HEK293 (cell line): ENCODE results near the gene C12orf57.
A peak's percentile ranks its signal among the peaks of the same experiment; 100 is the strongest.

ENCODE experiments used
- ATF2 ChIP-seq: fragments of 450-650 bp; formaldehyde crosslinking; IDR thresholded peaks from 2 replicates; pipeline ENCODE4 v1.5.1; 2016; ENCODE audit warnings: missing biosample characterization, missing genetic modification characterization, low read depth
- GLI4 ChIP-seq: fragments of 450-650 bp; formaldehyde crosslinking; IDR thresholded peaks from 2 replicates; pipeline ENCODE4 v1.5.1; 2016; ENCODE audit warnings: missing biosample characterization, missing genetic modification characterization
- GLIS2 ChIP-seq: fragments of 450-650 bp; formaldehyde crosslinking; IDR thresholded peaks from 2 replicates; pipeline ENCODE4 v1.5.1; 2016; ENCODE audit warnings: missing biosample characterization, missing genetic modification characterization
- HOXC10 ChIP-seq: sonication (generic); formaldehyde crosslinking; IDR thresholded peaks from 2 replicates; pipeline ENCODE4 v1.8.1; 2023; ENCODE audit warnings: mild to moderate bottlenecking, missing genetic modification reagents
- PRDM4 ChIP-seq: fragments of 450-650 bp; formaldehyde crosslinking; IDR thresholded peaks from 2 replicates; pipeline ENCODE4 v1.5.1; 2017; ENCODE audit warnings: missing biosample characterization, missing genetic modification characterization
- REPIN1 ChIP-seq: fragments of 450-650 bp; formaldehyde crosslinking; IDR thresholded peaks from 2 replicates; pipeline ENCODE4 v1.5.1; 2017; ENCODE audit warnings: missing biosample characterization, missing genetic modification characterization, low read depth
- SCRT2 ChIP-seq: fragments of 450-650 bp; formaldehyde crosslinking; IDR thresholded peaks from 2 replicates; pipeline ENCODE4 v1.5.1; 2016; ENCODE audit warnings: missing biosample characterization, missing genetic modification characterization
- ZBTB11 ChIP-seq: fragments of 450-650 bp; formaldehyde crosslinking; conservative IDR thresholded peaks from 2 replicates; pipeline ENCODE4 v1.5.1; 2016; ENCODE audit warnings: low read depth, missing biosample characterization, missing genetic modification characterization
- ZBTB8A ChIP-seq: fragments of 450-650 bp; formaldehyde crosslinking; IDR thresholded peaks from 2 replicates; pipeline ENCODE4 v1.5.1; 2016; ENCODE audit warnings: missing biosample characterization, missing genetic modification characterization
- ZNF112 ChIP-seq: fragments of 450-650 bp; formaldehyde crosslinking; IDR thresholded peaks from 2 replicates; pipeline ENCODE4 v1.5.0; 2017; ENCODE audit warnings: missing biosample characterization, missing genetic modification characterization
- ZNF16 ChIP-seq: fragments of 450-650 bp; formaldehyde crosslinking; IDR thresholded peaks from 2 replicates; pipeline ENCODE4 v1.5.1; 2016; ENCODE audit warnings: low read depth, missing biosample characterization, missing genetic modification characterization
- ZNF19 ChIP-seq: fragments of 450-650 bp; formaldehyde crosslinking; IDR thresholded peaks from 2 replicates; pipeline ENCODE4; 2016; ENCODE audit warnings: missing biosample characterization, missing genetic modification characterization, low read depth
- ZNF2 ChIP-seq: fragments of 450-650 bp; formaldehyde crosslinking; IDR thresholded peaks from 2 replicates; pipeline ENCODE4 v1.5.1; 2016; ENCODE audit warnings: missing biosample characterization, missing genetic modification characterization
- ZNF311 ChIP-seq: fragments of 450-650 bp; formaldehyde crosslinking; IDR thresholded peaks from 2 replicates; pipeline ENCODE4 v1.5.1; 2017; ENCODE audit warnings: missing biosample characterization, missing genetic modification characterization, borderline replicate concordance
- ZNF350 ChIP-seq: fragments of 450-650 bp; formaldehyde crosslinking; IDR thresholded peaks from 2 replicates; pipeline ENCODE4 v1.5.0; 2017; ENCODE audit warnings: missing biosample characterization, mild to moderate bottlenecking, missing genetic modification characterization
- ZNF37A ChIP-seq: fragments of 450-650 bp; IDR thresholded peaks from 2 replicates; pipeline ENCODE4 v1.5.1; 2018; ENCODE audit warnings: missing biosample characterization, missing genetic modification characterization
- ZNF391 ChIP-seq: fragments of 450-650 bp; formaldehyde crosslinking; IDR thresholded peaks from 2 replicates; pipeline ENCODE4 v1.5.1; 2016; ENCODE audit warnings: low read depth, missing biosample characterization, missing genetic modification characterization, borderline replicate concordance
- ZNF501 ChIP-seq: fragments of 450-650 bp; formaldehyde crosslinking; IDR thresholded peaks from 2 replicates; pipeline ENCODE4 v1.5.1; 2016; ENCODE audit warnings: missing biosample characterization, missing genetic modification characterization
- ZNF529 ChIP-seq: fragments of 450-650 bp; formaldehyde crosslinking; IDR thresholded peaks from 2 replicates; pipeline ENCODE4 v1.5.1; 2017; ENCODE audit warnings: missing genetic modification characterization, missing biosample characterization; ENCODE audit not compliant: insufficient replicate concordance
- ZNF544 ChIP-seq: fragments of 450-650 bp; formaldehyde crosslinking; IDR thresholded peaks from 2 replicates; pipeline ENCODE4 v1.5.0; 2017; ENCODE audit warnings: missing biosample characterization, missing genetic modification characterization
- ZNF623 ChIP-seq: fragments of 450-650 bp; formaldehyde crosslinking; IDR thresholded peaks from 2 replicates; pipeline ENCODE4 v1.5.1; 2016; ENCODE audit warnings: missing biosample characterization, missing genetic modification characterization
- ZNF791 ChIP-seq: fragments of 450-650 bp; formaldehyde crosslinking; IDR thresholded peaks from 2 replicates; pipeline ENCODE4 v1.5.1; 2016; ENCODE audit warnings: missing biosample characterization, missing genetic modification characterization
- ZNF830 ChIP-seq: fragments of 450-650 bp; IDR thresholded peaks from 2 replicates; pipeline ENCODE4 v1.5.0; 2018; ENCODE audit warnings: missing biosample characterization, missing genetic modification characterization, low read depth, mild to moderate bottlenecking, moderate library complexity
- TF ChIP-seq, protein P1 (sequence below): fragments of 450-650 bp; formaldehyde crosslinking; IDR thresholded peaks from 2 replicates; pipeline ENCODE4 v1.5.1; 2016; ENCODE audit warnings: missing biosample characterization, missing genetic modification characterization, low read depth
- TF ChIP-seq, protein P2 (sequence below): fragments of 450-650 bp; formaldehyde crosslinking; IDR thresholded peaks from 2 replicates; pipeline ENCODE4 v1.5.1; 2016; ENCODE audit warnings: missing biosample characterization, missing genetic modification characterization
- TF ChIP-seq, protein P3 (sequence below): fragments of 450-650 bp; formaldehyde crosslinking; IDR thresholded peaks from 2 replicates; pipeline ENCODE4 v1.5.1; 2017; ENCODE audit warnings: missing biosample characterization, missing genetic modification characterization

The C12orf57 gene

DNA sequence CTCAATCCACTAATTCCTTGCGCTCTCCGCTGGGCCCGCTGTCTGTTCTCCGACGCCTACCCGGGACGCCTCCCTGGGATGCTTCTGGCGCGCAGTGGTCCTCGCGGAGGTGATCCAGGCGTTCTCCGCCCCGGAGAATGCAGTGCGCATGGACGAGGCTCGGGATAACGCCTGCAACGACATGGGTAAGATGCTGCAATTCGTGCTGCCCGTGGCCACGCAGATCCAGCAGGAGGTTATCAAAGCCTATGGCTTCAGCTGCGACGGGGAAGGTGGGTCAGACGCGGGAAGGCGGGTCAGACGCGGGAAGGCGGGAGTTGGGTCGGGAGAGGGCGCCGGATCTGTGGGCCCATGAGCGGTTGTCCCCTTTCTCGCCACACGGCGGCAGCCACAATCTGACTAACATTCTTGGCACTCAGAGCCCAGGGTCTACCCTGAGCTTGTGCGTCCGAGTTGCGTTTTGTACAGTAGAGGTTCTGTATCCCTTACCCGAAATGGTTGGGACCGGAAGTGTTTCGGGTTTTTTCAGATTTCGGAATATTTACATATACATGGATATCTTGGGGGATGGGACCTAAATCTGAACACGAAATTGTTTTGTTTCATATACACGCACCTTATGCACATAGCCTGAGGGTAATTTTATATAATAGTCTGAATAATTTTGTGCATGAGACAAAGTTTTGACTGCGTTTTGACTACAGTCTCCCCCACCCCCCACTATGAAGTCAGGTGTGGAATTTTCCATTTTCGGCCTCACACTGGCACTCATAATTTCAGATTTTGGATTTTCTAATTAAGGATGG lies 762 bp downstream of the C12orf57 start (continued):
- TF ChIP-seq ZBTB11: peak; percentile 63
- TF ChIP-seq, protein P1, sequence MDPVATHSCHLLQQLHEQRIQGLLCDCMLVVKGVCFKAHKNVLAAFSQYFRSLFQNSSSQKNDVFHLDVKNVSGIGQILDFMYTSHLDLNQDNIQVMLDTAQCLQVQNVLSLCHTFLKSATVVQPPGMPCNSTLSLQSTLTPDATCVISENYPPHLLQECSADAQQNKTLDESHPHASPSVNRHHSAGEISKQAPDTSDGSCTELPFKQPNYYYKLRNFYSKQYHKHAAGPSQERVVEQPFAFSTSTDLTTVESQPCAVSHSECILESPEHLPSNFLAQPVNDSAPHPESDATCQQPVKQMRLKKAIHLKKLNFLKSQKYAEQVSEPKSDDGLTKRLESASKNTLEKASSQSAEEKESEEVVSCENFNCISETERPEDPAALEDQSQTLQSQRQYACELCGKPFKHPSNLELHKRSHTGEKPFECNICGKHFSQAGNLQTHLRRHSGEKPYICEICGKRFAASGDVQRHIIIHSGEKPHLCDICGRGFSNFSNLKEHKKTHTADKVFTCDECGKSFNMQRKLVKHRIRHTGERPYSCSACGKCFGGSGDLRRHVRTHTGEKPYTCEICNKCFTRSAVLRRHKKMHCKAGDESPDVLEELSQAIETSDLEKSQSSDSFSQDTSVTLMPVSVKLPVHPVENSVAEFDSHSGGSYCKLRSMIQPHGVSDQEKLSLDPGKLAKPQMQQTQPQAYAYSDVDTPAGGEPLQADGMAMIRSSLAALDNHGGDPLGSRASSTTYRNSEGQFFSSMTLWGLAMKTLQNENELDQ (tag by site-specific recombination): no peak
- peak; percentile 82 for TF ChIP-seq ZBTB8A (tag by site-specific recombination)
- no peak for TF ChIP-seq ZNF16 (tag by site-specific recombination)
- no peak for TF ChIP-seq PRDM4 (tag by site-specific recombination)
- no peak for TF ChIP-seq REPIN1
- TF ChIP-seq ZNF311 (tag by site-specific recombination): no peak
- no peak for TF ChIP-seq GLI4 (tag by site-specific recombination)
- TF ChIP-seq ZNF791 (tag by site-specific recombination): no peak
- TF ChIP-seq HOXC10 (CRISPR knock-in tag): no peak
- TF ChIP-seq, protein P2, sequence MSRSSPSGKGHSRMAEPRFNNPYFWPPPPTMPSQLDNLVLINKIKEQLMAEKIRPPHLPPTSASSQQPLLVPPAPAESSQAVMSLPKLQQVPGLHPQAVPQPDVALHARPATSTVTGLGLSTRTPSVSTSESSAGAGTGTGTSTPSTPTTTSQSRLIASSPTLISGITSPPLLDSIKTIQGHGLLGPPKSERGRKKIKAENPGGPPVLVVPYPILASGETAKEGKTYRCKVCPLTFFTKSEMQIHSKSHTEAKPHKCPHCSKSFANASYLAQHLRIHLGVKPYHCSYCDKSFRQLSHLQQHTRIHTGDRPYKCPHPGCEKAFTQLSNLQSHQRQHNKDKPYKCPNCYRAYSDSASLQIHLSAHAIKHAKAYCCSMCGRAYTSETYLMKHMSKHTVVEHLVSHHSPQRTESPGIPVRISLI: no peak; the same call in 1 of the 2 replicates
- TF ChIP-seq ZNF529 (tag by site-specific recombination): no peak
- TF ChIP-seq ZNF19 (tag by site-specific recombination): no peak
- peak; percentile 78; the same call in 1 of the 2 replicates for TF ChIP-seq ZNF2 (tag by site-specific recombination)
- no peak; the same call in 1 of the 2 replicates for TF ChIP-seq SCRT2 (tag by site-specific recombination)
- TF ChIP-seq ZNF350 (tag by site-specific recombination): no peak
- TF ChIP-seq ZNF112 (tag by site-specific recombination): no peak
- TF ChIP-seq GLIS2 (tag by site-specific recombination): peak; percentile 79
- TF ChIP-seq ZNF544 (tag by site-specific recombination): no peak
- TF ChIP-seq ZNF391: no peak
- peak; percentile 79 for TF ChIP-seq ZNF501 (tag by site-specific recombination)
- no peak for TF ChIP-seq ZNF623 (tag by site-specific recombination)
- TF ChIP-seq, protein P3, sequence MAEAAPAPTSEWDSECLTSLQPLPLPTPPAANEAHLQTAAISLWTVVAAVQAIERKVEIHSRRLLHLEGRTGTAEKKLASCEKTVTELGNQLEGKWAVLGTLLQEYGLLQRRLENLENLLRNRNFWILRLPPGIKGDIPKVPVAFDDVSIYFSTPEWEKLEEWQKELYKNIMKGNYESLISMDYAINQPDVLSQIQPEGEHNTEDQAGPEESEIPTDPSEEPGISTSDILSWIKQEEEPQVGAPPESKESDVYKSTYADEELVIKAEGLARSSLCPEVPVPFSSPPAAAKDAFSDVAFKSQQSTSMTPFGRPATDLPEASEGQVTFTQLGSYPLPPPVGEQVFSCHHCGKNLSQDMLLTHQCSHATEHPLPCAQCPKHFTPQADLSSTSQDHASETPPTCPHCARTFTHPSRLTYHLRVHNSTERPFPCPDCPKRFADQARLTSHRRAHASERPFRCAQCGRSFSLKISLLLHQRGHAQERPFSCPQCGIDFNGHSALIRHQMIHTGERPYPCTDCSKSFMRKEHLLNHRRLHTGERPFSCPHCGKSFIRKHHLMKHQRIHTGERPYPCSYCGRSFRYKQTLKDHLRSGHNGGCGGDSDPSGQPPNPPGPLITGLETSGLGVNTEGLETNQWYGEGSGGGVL: no peak
- no peak for TF ChIP-seq ZNF830 (tag by site-specific recombination)
- TF ChIP-seq ZNF37A: no peak
- no peak for TF ChIP-seq ATF2 (tag by site-specific recombination)
